C4-2B (cell line): ENCODE results near the gene SCLT1.

Source experiments
- H3K27ac ChIP-seq: fragments of 450-650 bp; 2 replicates; pipeline ENCODE4 v1.5.1; 2017
- CTCF ChIP-seq: fragments of 450-650 bp; conservative IDR thresholded peaks from 2 replicates; pipeline ENCODE4 v1.5.1; 2017; ENCODE audit warnings: mild to moderate bottlenecking
- ZFX ChIP-seq: fragments of 450-650 bp; IDR thresholded peaks from 2 replicates; pipeline ENCODE4 v1.6.1; 2017

Gene SCLT1

GRCh38 chr4:129064717-129065116, 28.6 kb downstream of the SCLT1 start:
- H3K27ac ChIP-seq, result no peak overlapping the region

GRCh38 chr4:129063640-129064039, 29.7 kb downstream of the SCLT1 start:
- no peak overlapping the region for H3K27ac ChIP-seq
- TF ChIP-seq CTCF (no peak), ZFX (no peak)

More at GRCh38 chr4:129064717-129065116, 28.6 kb downstream of the SCLT1 start:
- TF ChIP-seq CTCF (no peak), ZFX (no peak)

GRCh38 chr4:129062580-129062979, 30.8 kb downstream of the SCLT1 start:
- H3K27ac ChIP-seq, result no peak overlapping the region
- no peak for TF ChIP-seq ZFX
- TF ChIP-seq CTCF, result no peak

GRCh38 chr4:129059028-129059427, 34.3 kb downstream of the SCLT1 start:
- TF ChIP-seq ZFX (no peak), CTCF (no peak)
- no peak overlapping the region for H3K27ac ChIP-seq

- H3K27ac ChIP-seq, result no peak overlapping the region
- TF ChIP-seq CTCF, result no peak
- TF ChIP-seq ZFX, result no peak
These were observed 47.0 kb downstream of the SCLT1 start for GRCh38 chr4:129046055-129046959.

- H3K27ac ChIP-seq, result no peak overlapping the region
- TF ChIP-seq CTCF (no peak; the same call in 1 of the 2 replicates), ZFX (no peak)
These were observed 49.8 kb downstream of the SCLT1 start for GRCh38 chr4:129043523-129043922.

GRCh38 chr4:129040471-129040870, 52.9 kb downstream of the SCLT1 start:
- H3K27ac ChIP-seq, result no peak overlapping the region
- TF ChIP-seq CTCF (no peak), ZFX (no peak)
